Stimulated activated naive CD4-positive, alpha-beta T cell treated with Interleukin-2 at 50 U/mL for 16 hours (primary cell): Measurements from ENCODE around the gene CMTM3.
"Not testable (repeated sequence)": the region's sequence is repeated elsewhere in the genome, so short reads cannot be mapped to it uniquely, and the experiment has no call there.

Experiments
- DNase-seq: peaks from one replicate; lab custom pipeline; 2025; lab: John Stamatoyannopoulos, UW

CMTM3 gene

GRCh38 chr16:66604376-66605176 lies at the start of gene CMTM3:
CMTM3 (plus strand) TSS chr16:66604704; CDS start chr16:66604806, 102 bp downstream.
- DNase-seq, result peak; percentile 73

GRCh38 chr16:66560107-66560506 lies 44.4 kb upstream of the CMTM3 start:
- DNase-seq, result no peak

GRCh38 chr16:66561381-66562080 lies 43.0 kb upstream of the CMTM3 start:
- DNase-seq, result no peak

- DNase-seq, result no peak
Observed at GRCh38 chr16:66562409-66562808, 42.1 kb upstream of the CMTM3 start.

- DNase-seq, result no peak
Observed at GRCh38 chr16:66562986-66563385, 41.5 kb upstream of the CMTM3 start.

- DNase-seq, result no peak
Observed at GRCh38 chr16:66563574-66564334, 40.8 kb upstream of the CMTM3 start.

GRCh38 chr16:66566051-66566901 lies 38.2 kb upstream of the CMTM3 start, which contains the start of gene CMTM1:
CMTM1 (plus strand) TSS chr16:66566439; CDS start chr16:66566514, 75 bp downstream.
- no peak for DNase-seq

GRCh38 chr16:66567270-66567669 lies 37.2 kb upstream of the CMTM3 start:
- DNase-seq, result not testable (repeated sequence)

GRCh38 chr16:66568355-66568754 lies 36.1 kb upstream of the CMTM3 start:
- no peak for DNase-seq

- no peak for DNase-seq
Observed at GRCh38 chr16:66569131-66569530, 35.4 kb upstream of the CMTM3 start.

GRCh38 chr16:66569827-66570405 lies 34.6 kb upstream of the CMTM3 start:
- DNase-seq, result no peak

- no peak for DNase-seq
Observed at GRCh38 chr16:66572356-66572755, 32.1 kb upstream of the CMTM3 start.

- DNase-seq, result no peak
Observed at GRCh38 chr16:66574081-66574480, 30.4 kb upstream of the CMTM3 start.

- DNase-seq, result no peak
Observed at GRCh38 chr16:66574531-66574930, 30.0 kb upstream of the CMTM3 start.

- DNase-seq, result no peak
Observed at GRCh38 chr16:66575060-66575459, 29.4 kb upstream of the CMTM3 start.

- no peak for DNase-seq
Observed at GRCh38 chr16:66576296-66576695, 28.2 kb upstream of the CMTM3 start.

GRCh38 chr16:66578651-66579531 lies 25.6 kb upstream of the CMTM3 start, which contains the start of gene CMTM2:
CMTM2 (plus strand) TSS chr16:66579463; CDS start chr16:66579608, 145 bp downstream.
- no peak for DNase-seq

GRCh38 chr16:66580605-66581209 lies 23.8 kb upstream of the CMTM3 start:
- no peak for DNase-seq

- no peak for DNase-seq
Observed at GRCh38 chr16:66581246-66581952, 23.1 kb upstream of the CMTM3 start.
